Neural cell (in vitro differentiated cells): ENCODE results near the gene DPY30. TPM values are rescaled to one million over a fixed set of nuclear protein-coding genes. Genes with fewer than 3 reads are reported as not detected.

Experiments used
- H2AFZ ChIP-seq: fragments of 200-600, 300-800 bp; sonication (generic), shearing (Covaris generic); 2 replicates; pipeline ENCODE4 v1.6.0; 2014; ENCODE audit warnings: low read depth, mild to moderate bottlenecking, antibody characterized with exemption, low read length, moderate library complexity
- H3F3A ChIP-seq: fragments of 200-600 bp; shearing (Covaris generic); 2 replicates; pipeline ENCODE4 v1.6.1; 2016; ENCODE audit warnings: mild to moderate bottlenecking, moderate library complexity, mixed read lengths, antibody characterized with exemption, low read length; ENCODE audit not compliant: insufficient read depth, poor library complexity, severe bottlenecking
- H3K27ac ChIP-seq: fragments of 200-600, 300-800 bp; sonication (generic), shearing (Covaris generic); 2 replicates; pipeline ENCODE4 v1.5.1; 2014; ENCODE audit warnings: mild to moderate bottlenecking, low read length, moderate library complexity
- H3K27me3 ChIP-seq: fragments of 300-800, 200-600 bp; sonication (generic), shearing (Covaris generic); 2 replicates; pipeline ENCODE4 v1.6.0; 2014; ENCODE audit warnings: mild to moderate bottlenecking, low read depth, low read length, moderate library complexity; ENCODE audit not compliant: insufficient read depth
- H3K36me3 ChIP-seq: fragments of 300-800, 200-600 bp; sonication (generic), shearing (Covaris generic); 2 replicates; pipeline ENCODE4 v1.5.1; 2014; ENCODE audit warnings: mild to moderate bottlenecking, antibody characterized with exemption, low read length, moderate library complexity; ENCODE audit not compliant: insufficient read depth
- H3K4me2 ChIP-seq: fragments of 300-800, 200-600 bp; sonication (generic), shearing (Covaris generic); 2 replicates; pipeline ENCODE4 v1.6.0; 2014; ENCODE audit warnings: mild to moderate bottlenecking, low read length
- H3K4me3 ChIP-seq: fragments of 300-800, 200-600 bp; sonication (generic), shearing (Covaris generic); 2 replicates; pipeline ENCODE4 v1.5.1; 2014; ENCODE audit warnings: mild to moderate bottlenecking, low read length, moderate library complexity
- H3K79me2 ChIP-seq: fragments of 200-600 bp; shearing (Covaris generic); replicated peaks from 2 replicates; pipeline ENCODE4 v1.6.0; 2014; ENCODE audit warnings: mild to moderate bottlenecking, low read length, moderate library complexity; ENCODE audit not compliant: insufficient read depth
- H3K9ac ChIP-seq: fragments of 300-800, 200-600 bp; sonication (generic), shearing (Covaris generic); 2 replicates; pipeline ENCODE4 v1.6.1; 2016; ENCODE audit warnings: mild to moderate bottlenecking, low read length, mixed read lengths
- H3K9me2 ChIP-seq: fragments of 200-600 bp; shearing (Covaris generic); 2 replicates; pipeline ENCODE4 v1.6.1; 2016; ENCODE audit warnings: mild to moderate bottlenecking, low read length, mixed read lengths; ENCODE audit not compliant: insufficient read depth
- H3K9me3 ChIP-seq: fragments of 200-600, 300-800 bp; sonication (generic), shearing (Covaris generic); 2 replicates; pipeline ENCODE4 v1.6.1; 2016; ENCODE audit warnings: mild to moderate bottlenecking, mixed run types, low read length, moderate library complexity, mixed read lengths
- H4K20me1 ChIP-seq: fragments of 200-600 bp; shearing (Covaris generic); 2 replicates; pipeline ENCODE4 v1.6.1; 2016; ENCODE audit warnings: mild to moderate bottlenecking, mixed run types; ENCODE audit not compliant: insufficient read depth
- CTCF ChIP-seq: fragments of 450-650 bp; IDR thresholded peaks from 2 replicates; pipeline ENCODE4 v1.5.1; 2014; ENCODE audit warnings: antibody characterized with exemption, mild to moderate bottlenecking, moderate library complexity; ENCODE audit not compliant: poor library complexity, severe bottlenecking
- EP300 ChIP-seq: fragments of 450-650 bp; conservative IDR thresholded peaks from 2 replicates; pipeline ENCODE4 v1.6.1; 2014; ENCODE audit warnings: antibody characterized with exemption, mild to moderate bottlenecking, moderate library complexity; ENCODE audit not compliant: poor library complexity, severe bottlenecking
- EZH2 ChIP-seq: fragments of 200-600, 300-800 bp; shearing (Covaris generic), sonication (generic); IDR thresholded peaks from 2 replicates; pipeline ENCODE4 v1.6.1; 2014; ENCODE audit warnings: antibody characterized with exemption, low read length, borderline replicate concordance, mild to moderate bottlenecking; ENCODE audit not compliant: insufficient read depth, poor library complexity, severe bottlenecking
- MXI1 ChIP-seq: fragments of 450-650 bp; conservative IDR thresholded peaks from 2 replicates; pipeline ENCODE4 v1.6.1; 2014; ENCODE audit warnings: antibody characterized with exemption, mild to moderate bottlenecking; ENCODE audit not compliant: poor library complexity, severe bottlenecking
- POLR2AphosphoS5 ChIP-seq: IDR thresholded peaks from 2 replicates; pipeline ENCODE4 v1.6.1; 2012
- RAD21 ChIP-seq: fragments of 450-650 bp; conservative IDR thresholded peaks from 2 replicates; pipeline ENCODE4 v1.6.1; 2014; ENCODE audit warnings: antibody characterized with exemption, mild to moderate bottlenecking, moderate library complexity
- SMC3 ChIP-seq: fragments of 450-650 bp; conservative IDR thresholded peaks from 2 replicates; pipeline ENCODE4 v1.6.1; 2014; ENCODE audit warnings: antibody characterized with exemption, mild to moderate bottlenecking, moderate library complexity; ENCODE audit not compliant: poor library complexity
- TAF1 ChIP-seq: IDR thresholded peaks from 2 replicates; pipeline ENCODE4 v1.6.1; 2012; ENCODE audit warnings: low read depth
- polyA plus RNA-seq: library from polyadenylated mRNA; depleted of rRNA; stranded (reverse); fragments of >200 nt; gene quantifications from 2 replicates; pipeline ENCODE4 v1.2.3, GENCODE V29; 2014
- TF ChIP-seq, protein P1 (sequence below): IDR thresholded peaks from 2 replicates; pipeline ENCODE4 v1.6.1; 2012; ENCODE audit warnings: borderline replicate concordance

The DPY30 gene
- polyA plus RNA-seq, 1 donor from 2014 or later, result 201 TPM

- TF ChIP-seq, protein P1, sequence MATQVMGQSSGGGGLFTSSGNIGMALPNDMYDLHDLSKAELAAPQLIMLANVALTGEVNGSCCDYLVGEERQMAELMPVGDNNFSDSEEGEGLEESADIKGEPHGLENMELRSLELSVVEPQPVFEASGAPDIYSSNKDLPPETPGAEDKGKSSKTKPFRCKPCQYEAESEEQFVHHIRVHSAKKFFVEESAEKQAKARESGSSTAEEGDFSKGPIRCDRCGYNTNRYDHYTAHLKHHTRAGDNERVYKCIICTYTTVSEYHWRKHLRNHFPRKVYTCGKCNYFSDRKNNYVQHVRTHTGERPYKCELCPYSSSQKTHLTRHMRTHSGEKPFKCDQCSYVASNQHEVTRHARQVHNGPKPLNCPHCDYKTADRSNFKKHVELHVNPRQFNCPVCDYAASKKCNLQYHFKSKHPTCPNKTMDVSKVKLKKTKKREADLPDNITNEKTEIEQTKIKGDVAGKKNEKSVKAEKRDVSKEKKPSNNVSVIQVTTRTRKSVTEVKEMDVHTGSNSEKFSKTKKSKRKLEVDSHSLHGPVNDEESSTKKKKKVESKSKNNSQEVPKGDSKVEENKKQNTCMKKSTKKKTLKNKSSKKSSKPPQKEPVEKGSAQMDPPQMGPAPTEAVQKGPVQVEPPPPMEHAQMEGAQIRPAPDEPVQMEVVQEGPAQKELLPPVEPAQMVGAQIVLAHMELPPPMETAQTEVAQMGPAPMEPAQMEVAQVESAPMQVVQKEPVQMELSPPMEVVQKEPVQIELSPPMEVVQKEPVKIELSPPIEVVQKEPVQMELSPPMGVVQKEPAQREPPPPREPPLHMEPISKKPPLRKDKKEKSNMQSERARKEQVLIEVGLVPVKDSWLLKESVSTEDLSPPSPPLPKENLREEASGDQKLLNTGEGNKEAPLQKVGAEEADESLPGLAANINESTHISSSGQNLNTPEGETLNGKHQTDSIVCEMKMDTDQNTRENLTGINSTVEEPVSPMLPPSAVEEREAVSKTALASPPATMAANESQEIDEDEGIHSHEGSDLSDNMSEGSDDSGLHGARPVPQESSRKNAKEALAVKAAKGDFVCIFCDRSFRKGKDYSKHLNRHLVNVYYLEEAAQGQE, result no peak
- TF ChIP-seq RAD21 (no peak), EZH2 (no peak), TAF1 (no peak), EP300 (no peak), MXI1 (no peak), POLR2AphosphoS5 (no peak), CTCF (no peak), SMC3 (no peak)
- Histone ChIP-seq H3K79me2 (peaks cover 37% of the 10 kb centered on the region), H3K9me3 (no peaks in the 10 kb centered on the region), H2AFZ (no peak overlapping the region), H3K9me2 (no peaks in the 10 kb centered on the region), H3K36me3 (no peaks in the 10 kb centered on the region), H3K27me3 (no peaks in the 10 kb centered on the region), H3K4me2 (no peak overlapping the region), H3K9ac (no peak overlapping the region), H4K20me1 (no peaks in the 10 kb centered on the region), H3K4me3 (no peak overlapping the region), H3K27ac (no peak overlapping the region), H3F3A (no peaks in the 10 kb centered on the region)
Measured at GRCh38 chr2:31979018-31979417, 60.6 kb downstream of the DPY30 start.

- Histone ChIP-seq H3K9ac (no peak overlapping the region), H3K9me3 (no peaks in the 10 kb centered on the region), H3F3A (no peaks in the 10 kb centered on the region), H3K79me2 (peaks cover 37% of the 10 kb centered on the region), H3K36me3 (no peaks in the 10 kb centered on the region), H4K20me1 (no peaks in the 10 kb centered on the region), H2AFZ (no peak overlapping the region), H3K4me2 (no peak overlapping the region), H3K27me3 (no peaks in the 10 kb centered on the region), H3K27ac (no peak overlapping the region), H3K4me3 (no peak overlapping the region), H3K9me2 (no peaks in the 10 kb centered on the region)
- TF ChIP-seq TAF1 (no peak), POLR2AphosphoS5 (no peak), RAD21 (no peak), MXI1 (no peak), SMC3 (no peak), CTCF (no peak), EP300 (no peak), EZH2 (no peak)
- TF ChIP-seq, protein P1, result no peak
Measured at GRCh38 chr2:31978436-31978835, 61.2 kb downstream of the DPY30 start.
